ENCODE data around the gene SEMA6C.
"Not testable (repeated sequence)": the region's sequence is repeated elsewhere in the genome, so short reads cannot be mapped to it uniquely, and the experiment has no call there.

The SEMA6C gene

DNA sequence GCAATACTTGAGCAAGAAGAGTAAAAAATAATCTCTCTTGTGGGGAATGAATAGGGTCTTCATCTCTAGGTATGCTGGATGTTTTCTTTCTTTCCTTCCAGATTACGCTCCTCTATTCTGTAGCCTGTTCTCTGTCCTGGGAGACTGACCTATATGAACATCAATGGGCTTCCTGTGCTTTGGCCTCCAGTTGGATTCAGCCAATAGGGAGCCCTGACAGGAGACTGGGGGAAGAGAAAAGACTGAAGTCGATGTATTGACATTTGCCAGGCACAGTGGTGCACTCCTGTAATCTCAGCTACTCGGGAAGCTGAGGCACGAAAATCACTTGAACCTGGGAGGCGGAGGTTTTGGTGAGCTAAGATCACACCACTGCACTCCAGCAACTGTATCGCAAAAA is 17.6 kb downstream of the SEMA6C start:
- no peak for DNase-seq

- DNase-seq: no peak
These were observed 21.5 kb downstream of the SEMA6C start for GRCh38 chr1:151124763-151125403.

GRCh38 chr1:151113877-151114276 is 32.6 kb downstream of the SEMA6C start:
- DNase-seq: no peak

DNA sequence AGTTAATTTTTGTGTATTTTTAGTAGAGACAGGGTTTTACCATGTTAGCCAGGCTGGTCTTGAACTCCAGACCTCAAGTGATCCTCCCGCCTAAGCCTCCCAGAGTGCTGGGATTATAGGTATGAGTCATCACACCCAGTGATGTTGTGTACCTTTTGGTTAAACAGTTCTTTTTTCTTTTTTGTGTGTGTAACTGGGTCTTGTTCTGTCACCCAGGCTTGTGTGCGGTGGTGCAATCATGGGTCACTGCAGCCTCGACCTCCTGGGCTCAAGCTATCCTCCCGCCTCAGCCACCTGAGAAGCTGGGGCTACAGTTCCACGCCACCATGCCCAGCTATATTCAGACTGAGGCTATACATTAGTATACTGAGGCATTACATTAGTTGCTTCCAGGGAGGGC is 38.1 kb downstream of the SEMA6C start:
- DNase-seq: no peak

DNA sequence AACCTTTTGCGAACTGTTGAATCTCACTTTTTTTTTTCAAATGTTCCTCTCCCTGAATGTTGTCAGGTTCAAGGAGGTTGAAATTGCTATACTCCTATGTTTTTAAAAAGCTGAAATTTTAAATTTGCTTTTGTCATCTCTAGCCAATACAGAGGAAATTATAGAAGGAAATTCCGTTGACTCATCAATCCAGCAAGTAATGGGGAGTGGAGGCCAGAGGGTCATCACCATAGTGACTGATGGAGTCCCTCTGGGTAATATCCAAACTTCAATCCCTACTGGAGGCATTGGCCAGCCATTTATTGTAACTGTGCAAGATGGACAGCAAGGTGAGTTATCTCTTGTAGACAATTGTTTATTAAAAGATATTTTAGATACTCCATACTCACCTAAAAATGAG is 39.5 kb downstream of the SEMA6C start:
- no peak for DNase-seq

- DNase-seq: no peak
These were observed 41.8 kb downstream of the SEMA6C start for GRCh38 chr1:151104630-151105029.

- DNase-seq: no peak
These were observed 48.3 kb downstream of the SEMA6C start for GRCh38 chr1:151098126-151098525.

GRCh38 chr1:151097426-151097825 is 49.0 kb downstream of the SEMA6C start:
- DNase-seq: not testable (repeated sequence)

DNA sequence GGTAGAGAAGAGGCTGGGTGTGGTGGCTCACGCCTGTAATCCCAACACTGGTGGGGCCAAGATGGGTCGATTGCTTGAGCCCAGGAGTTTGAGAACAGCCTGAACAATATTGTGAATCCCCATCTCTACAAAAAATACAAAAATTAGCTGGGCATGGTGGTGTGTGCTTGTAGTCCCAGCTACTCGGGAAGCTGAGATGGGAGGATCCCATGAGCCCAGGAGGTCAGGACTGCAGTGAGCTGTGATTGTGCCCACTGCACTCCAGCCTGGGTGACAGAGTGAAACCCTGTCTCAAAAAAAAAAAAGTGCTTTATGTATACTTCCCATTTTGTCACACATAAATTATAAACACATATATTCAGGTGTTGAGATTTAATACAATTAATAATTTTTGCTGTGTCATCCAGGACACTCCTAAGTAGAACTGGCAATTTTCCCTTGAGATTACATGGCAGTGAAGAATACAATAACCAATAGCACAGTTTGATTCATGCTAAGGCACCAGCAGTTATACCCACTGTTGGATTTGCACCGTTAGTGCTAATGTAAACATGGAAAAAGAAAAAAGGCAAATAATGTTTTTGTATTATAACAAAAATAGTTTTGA is 60.4 kb downstream of the SEMA6C start:
- no peak for DNase-seq

Data from NCI-H524 treated with DMSO at 0.1 percent for 48 hours (cell line).